ENCODE results near the gene TLR7. TPM values are rescaled to one million over a fixed set of nuclear protein-coding genes. Genes with fewer than 3 reads are reported as not detected.
A peak's percentile ranks its signal among the peaks of the same experiment; 100 is the strongest.

Gene TLR7
- polyA plus RNA-seq, 1 donor from 2014 or later = 26.1 TPM

DNA sequence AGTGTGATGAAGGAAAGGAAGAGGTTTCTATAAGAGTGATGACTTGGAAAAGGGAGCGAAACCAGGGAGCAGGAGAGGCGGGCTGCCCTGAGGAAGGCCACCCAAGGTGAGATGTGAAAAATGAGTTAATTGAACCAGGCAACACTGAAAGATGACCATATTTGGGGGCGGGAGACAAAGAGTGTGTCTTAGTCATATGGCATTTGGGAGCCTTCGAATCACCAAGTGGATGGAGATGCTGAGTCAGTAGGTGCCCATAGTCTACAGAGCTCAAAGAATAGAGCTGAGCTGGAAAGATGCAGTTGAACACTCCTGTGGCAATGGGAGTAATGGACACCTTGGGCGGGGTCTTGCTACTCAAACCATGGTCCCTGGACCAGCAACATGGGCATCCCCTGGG, 31.2 kb downstream of the TLR7 start:
- Mint-ChIP-seq H3K4me1 (peaks cover 11 to 17% (median 12%) of the 10 kb centered on the region in 3 donors), H3K9me3 (peaks cover 0 to 2% (median 0%) of the 10 kb centered on the region in 3 donors), H3K27ac (no peak overlapping the region), H3K36me3 (peaks cover 3% of the 10 kb centered on the region), H3K27me3 (peaks cover 5% of the 10 kb centered on the region), H3K4me3 (no peak overlapping the region)

DNA sequence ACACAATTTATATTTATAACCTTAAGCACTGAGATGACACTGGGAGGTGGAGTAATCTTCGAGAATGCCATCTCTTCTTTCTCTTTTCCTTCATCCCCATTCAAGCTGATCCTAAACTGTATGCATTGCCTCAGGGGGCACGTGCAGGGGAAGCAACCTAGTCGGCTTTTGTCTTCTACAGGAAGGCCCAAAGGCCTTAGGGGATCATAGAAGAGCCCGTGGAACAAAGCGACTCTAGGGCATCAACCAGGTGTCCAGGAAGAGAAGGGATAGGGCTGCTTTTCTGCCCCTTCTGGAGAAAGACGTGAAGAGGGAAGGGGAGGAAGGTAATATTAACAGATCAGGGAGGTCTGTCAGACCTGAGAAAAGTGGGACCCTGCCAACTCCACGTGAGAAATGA, 32.6 kb downstream of the TLR7 start:
- peaks cover 3% of the 10 kb centered on the region for H3K36me3 Mint-ChIP-seq
- no peak overlapping the region for H3K27ac Mint-ChIP-seq
- H3K4me1 Mint-ChIP-seq = peaks cover 1 to 4% (median 3%) of the 10 kb centered on the region in 3 donors
- H3K27me3 Mint-ChIP-seq = peaks cover 7% of the 10 kb centered on the region
- H3K4me3 Mint-ChIP-seq = no peak overlapping the region
- H3K9me3 Mint-ChIP-seq = peaks cover 0 to 2% (median 0%) of the 10 kb centered on the region in 3 donors

DNA sequence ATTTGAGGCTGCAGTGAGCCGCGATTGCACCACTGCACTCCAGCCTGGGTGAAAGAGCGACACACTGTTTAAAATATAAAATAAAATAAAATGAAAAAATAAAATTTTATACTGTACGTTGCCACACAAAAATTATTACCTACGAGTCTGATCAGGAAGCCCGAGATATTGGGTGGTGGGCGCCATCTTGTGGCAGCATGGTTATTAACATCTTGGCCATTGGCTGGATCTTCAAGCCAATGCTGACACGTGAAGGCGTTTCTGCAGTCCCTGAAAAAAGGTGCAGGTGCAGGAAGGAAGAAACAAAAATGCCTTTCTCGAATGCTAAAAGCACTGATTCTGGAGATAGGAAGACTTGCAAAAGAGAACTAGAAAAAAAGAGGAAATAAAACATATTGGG, 34.6 kb downstream of the TLR7 start:
- H3K9me3 Mint-ChIP-seq = peaks cover 0 to 2% (median 0%) of the 10 kb centered on the region in 3 donors
- H3K36me3 Mint-ChIP-seq = peaks cover 3% of the 10 kb centered on the region
- peak overlapping the region in 1 of 4 donors; percentile 4 for H3K4me3 Mint-ChIP-seq
- H3K27ac Mint-ChIP-seq = no peak overlapping the region
- H3K4me1 Mint-ChIP-seq = peaks cover 1 to 4% (median 2%) of the 10 kb centered on the region in 3 donors
- peaks cover 7% of the 10 kb centered on the region for H3K27me3 Mint-ChIP-seq

DNA sequence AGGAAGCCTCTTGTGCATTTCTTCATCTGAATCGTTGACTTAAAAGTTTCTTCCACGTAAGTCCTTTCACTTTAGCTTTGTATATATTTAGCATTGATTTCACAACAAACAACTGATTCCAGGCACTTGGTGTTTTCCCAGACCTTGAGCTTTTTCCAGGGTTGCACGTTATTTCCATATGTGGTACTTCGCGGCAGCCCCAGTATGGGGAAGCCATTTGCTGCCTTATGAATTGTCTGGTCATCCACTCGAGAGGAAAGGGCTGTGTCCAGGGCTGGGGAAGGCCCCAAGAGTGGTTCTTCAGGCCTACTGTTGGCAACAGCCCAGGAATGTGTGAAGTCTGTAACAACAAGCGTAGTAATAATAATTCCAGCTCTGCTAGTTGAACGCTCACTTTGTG, 36.8 kb downstream of the TLR7 start:
- Mint-ChIP-seq H3K27me3 (peaks cover 4% of the 10 kb centered on the region), H3K4me1 (peaks cover 0 to 4% (median 1%) of the 10 kb centered on the region in 3 donors), H3K27ac (no peak overlapping the region), H3K9me3 (no peaks in the 10 kb centered on the region), H3K4me3 (no peak overlapping the region), H3K36me3 (no peaks in the 10 kb centered on the region)

DNA sequence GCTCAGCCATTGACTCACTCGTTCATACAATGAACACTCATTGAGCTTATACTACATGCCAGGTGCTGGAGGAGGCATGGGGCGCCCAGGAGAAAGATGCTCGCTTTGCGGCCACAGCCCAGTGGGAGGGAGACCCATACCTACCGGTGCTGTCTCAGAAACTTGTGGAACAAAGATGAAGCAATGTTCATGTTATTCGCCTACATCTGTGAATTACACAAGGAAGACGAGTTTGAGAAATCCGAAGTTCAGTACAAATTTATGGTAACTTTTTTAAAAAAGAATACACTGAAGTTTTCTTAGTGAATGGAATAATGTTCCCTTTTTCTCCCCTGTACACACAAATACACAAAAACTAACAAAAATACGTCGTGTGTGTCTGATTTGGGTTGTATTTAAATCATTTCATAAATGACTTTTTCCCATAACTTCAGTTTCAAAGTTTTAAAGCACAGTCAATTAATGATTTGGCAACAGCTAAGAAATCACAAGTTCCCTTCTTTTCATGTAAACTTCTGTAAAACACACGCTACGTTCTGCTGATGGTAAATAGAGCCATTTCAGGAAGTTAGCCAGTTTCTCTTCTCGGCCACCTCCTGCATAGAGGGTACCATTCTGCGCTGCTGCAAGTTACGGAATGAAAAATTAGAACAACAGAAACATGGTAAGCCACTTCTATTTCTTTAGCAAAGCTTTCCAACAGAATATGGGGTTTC, 39.3 kb downstream of the TLR7 start, which contains the start of gene TLR8:
TLR8 (plus strand) TSS at position 575 of the 716 bp plus-strand sequence; CDS start at position 662, 87 bp downstream.
- Mint-ChIP-seq H3K4me1 (peaks cover 3 to 4% (median 4%) of the 10 kb centered on the region in 3 donors), H3K27me3 (peaks cover 5% of the 10 kb centered on the region), H3K4me3 (peak within 1 kb of the TSS in 1 of 4 donors; percentile 9), H3K9me3 (no peaks in the 10 kb centered on the region), H3K27ac (no peak within 1 kb of the TSS), H3K36me3 (no peaks in the 10 kb centered on the region)

DNA sequence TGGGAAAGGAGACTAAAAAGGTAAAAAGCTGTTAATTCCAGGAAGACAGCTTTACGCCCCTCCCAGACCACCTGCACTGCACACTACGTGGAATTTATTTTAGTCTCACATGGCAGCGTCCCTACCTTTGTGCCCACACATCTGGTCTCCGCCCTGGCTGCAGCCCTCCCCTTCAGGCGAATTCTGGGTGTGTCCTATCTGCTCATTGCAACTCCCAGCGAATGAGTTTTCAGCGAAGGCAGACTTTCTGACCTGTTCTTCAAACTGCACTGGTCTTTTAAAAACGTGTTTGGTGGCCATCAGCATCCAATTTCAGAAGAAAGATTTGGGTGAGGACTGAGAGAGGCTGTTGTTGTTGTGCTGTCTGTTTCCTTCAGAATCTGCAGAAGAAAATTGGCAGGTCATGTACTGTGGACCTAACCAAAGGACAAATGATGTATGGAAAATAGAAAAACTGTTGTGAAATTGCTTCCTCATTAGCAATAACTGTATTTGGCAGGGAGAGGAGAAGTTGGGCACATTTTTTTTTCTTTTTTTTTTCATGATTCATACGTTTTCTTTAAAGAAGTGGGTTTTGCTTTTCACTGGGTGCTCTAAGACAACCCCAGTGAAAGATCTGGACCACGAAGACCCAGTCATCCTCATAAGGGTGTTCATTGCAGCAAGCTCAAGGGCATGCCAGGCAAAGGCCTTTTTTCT, 43.7 kb downstream of the TLR7 start:
- Mint-ChIP-seq H3K27ac (no peak overlapping the region), H3K4me3 (peak overlapping the region in 1 of 4 donors; percentile 4), H3K27me3 (peaks cover 6% of the 10 kb centered on the region), H3K4me1 (peaks cover 0 to 3% (median 2%) of the 10 kb centered on the region in 3 donors), H3K9me3 (no peaks in the 10 kb centered on the region), H3K36me3 (no peaks in the 10 kb centered on the region)

DNA sequence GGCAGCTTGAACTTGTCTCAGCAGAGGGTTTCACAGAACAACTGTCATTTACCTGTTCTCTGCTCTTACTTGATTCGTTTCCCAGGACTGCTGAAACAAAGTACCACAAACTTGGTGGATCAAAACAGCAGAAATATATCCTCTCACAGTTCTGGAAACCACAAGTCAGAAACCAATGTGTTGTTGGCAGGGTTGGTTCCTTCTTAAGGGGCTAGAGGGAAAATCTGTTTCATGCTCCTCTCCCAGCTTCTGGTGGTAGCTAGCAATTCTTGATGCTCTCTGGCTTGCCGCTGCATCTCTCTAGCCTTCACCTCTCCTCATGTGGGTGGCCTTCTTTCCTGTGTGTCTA, 44.2 kb downstream of the TLR7 start:
- Mint-ChIP-seq H3K4me3 (no peak overlapping the region), H3K4me1 (peaks cover 0 to 3% (median 2%) of the 10 kb centered on the region in 3 donors), H3K36me3 (no peaks in the 10 kb centered on the region), H3K27ac (no peak overlapping the region), H3K27me3 (peaks cover 6% of the 10 kb centered on the region), H3K9me3 (no peaks in the 10 kb centered on the region)

DNA sequence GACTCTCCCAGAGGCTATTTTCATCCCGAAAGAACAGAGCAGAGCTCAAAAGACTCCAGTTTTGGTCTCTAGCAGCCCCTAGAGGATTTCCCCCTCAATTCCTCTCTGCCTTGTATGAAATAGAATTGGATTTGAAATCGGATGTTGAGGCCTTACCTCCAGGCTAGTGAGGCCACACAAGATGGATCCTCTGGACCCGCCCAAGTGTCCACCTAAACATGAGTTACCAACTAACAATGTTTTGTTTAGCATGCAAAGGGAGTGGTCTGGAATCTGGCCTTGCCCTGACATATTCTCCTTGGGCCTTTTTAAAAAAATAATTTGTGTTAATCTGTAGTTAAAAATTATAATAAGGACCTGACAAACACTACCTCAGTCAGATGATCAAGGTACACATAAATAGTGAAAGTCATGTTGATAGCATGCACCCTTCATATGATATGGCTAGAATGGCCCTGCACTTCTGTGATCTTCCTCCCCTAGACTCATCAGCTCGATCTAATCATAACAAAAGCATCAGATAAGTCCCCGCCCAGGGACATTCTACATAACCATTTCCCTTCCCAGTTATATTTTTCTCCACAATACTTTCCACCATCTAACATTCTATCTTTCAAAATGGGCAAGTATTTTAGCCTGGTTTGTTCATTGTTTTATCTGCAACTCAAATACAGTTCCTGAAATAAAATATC, 46.1 kb downstream of the TLR7 start:
- H3K27me3 Mint-ChIP-seq = peaks cover 6% of the 10 kb centered on the region
- H3K4me1 Mint-ChIP-seq = peaks cover 0 to 3% (median 2%) of the 10 kb centered on the region in 3 donors
- H3K9me3 Mint-ChIP-seq = no peaks in the 10 kb centered on the region
- H3K27ac Mint-ChIP-seq = no peak overlapping the region
- H3K4me3 Mint-ChIP-seq = no peak overlapping the region
- H3K36me3 Mint-ChIP-seq = no peaks in the 10 kb centered on the region

DNA sequence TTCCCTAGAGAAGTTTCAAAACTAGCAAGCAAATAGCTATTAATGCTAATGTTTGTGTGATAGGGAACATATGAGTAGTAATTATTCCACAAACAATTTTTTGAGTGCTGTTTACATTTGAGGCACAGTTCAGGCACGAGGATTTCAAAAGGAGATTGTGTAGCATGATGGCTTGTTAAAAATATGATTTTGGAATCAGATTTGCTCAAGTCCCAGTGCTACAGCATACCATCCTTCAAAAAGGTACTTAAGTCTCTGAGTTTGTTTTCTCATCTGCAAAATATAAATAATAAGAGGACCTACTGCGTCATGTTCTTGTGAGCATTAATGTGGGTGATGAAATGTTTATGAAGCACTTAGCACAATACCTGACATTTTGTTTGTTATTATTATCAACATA, 50.9 kb downstream of the TLR7 start:
- no peak overlapping the region for H3K27ac Mint-ChIP-seq
- H3K4me3 Mint-ChIP-seq = no peak overlapping the region
- peaks cover 13% of the 10 kb centered on the region for H3K27me3 Mint-ChIP-seq
- H3K4me1 Mint-ChIP-seq = no peaks in the 10 kb centered on the region
- peaks cover 0 to 3% (median 2%) of the 10 kb centered on the region in 3 donors for H3K9me3 Mint-ChIP-seq
- H3K36me3 Mint-ChIP-seq = no peaks in the 10 kb centered on the region

DNA sequence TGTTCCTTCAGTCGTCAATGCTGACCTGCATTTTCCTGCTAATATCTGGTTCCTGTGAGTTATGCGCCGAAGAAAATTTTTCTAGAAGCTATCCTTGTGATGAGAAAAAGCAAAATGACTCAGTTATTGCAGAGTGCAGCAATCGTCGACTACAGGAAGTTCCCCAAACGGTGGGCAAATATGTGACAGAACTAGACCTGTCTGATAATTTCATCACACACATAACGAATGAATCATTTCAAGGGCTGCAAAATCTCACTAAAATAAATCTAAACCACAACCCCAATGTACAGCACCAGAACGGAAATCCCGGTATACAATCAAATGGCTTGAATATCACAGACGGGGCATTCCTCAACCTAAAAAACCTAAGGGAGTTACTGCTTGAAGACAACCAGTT, 52.2 kb downstream of the TLR7 start:
- no peak overlapping the region for H3K27ac Mint-ChIP-seq
- no peaks in the 10 kb centered on the region for H3K36me3 Mint-ChIP-seq
- peaks cover 13% of the 10 kb centered on the region for H3K27me3 Mint-ChIP-seq
- peaks cover 0 to 3% (median 2%) of the 10 kb centered on the region in 3 donors for H3K9me3 Mint-ChIP-seq
- no peaks in the 10 kb centered on the region for H3K4me1 Mint-ChIP-seq
- no peak overlapping the region for H3K4me3 Mint-ChIP-seq

DNA sequence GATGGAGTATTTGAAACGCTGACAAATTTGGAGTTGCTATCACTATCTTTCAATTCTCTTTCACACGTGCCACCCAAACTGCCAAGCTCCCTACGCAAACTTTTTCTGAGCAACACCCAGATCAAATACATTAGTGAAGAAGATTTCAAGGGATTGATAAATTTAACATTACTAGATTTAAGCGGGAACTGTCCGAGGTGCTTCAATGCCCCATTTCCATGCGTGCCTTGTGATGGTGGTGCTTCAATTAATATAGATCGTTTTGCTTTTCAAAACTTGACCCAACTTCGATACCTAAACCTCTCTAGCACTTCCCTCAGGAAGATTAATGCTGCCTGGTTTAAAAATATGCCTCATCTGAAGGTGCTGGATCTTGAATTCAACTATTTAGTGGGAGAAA, 52.7 kb downstream of the TLR7 start:
- peaks cover 0 to 3% (median 2%) of the 10 kb centered on the region in 3 donors for H3K9me3 Mint-ChIP-seq
- H3K27ac Mint-ChIP-seq = no peak overlapping the region
- no peaks in the 10 kb centered on the region for H3K4me1 Mint-ChIP-seq
- no peaks in the 10 kb centered on the region for H3K36me3 Mint-ChIP-seq
- H3K27me3 Mint-ChIP-seq = peaks cover 15% of the 10 kb centered on the region
- no peak overlapping the region for H3K4me3 Mint-ChIP-seq

DNA sequence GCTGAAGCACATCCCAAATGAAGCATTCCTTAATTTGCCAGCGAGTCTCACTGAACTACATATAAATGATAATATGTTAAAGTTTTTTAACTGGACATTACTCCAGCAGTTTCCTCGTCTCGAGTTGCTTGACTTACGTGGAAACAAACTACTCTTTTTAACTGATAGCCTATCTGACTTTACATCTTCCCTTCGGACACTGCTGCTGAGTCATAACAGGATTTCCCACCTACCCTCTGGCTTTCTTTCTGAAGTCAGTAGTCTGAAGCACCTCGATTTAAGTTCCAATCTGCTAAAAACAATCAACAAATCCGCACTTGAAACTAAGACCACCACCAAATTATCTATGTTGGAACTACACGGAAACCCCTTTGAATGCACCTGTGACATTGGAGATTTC, 54.1 kb downstream of the TLR7 start:
- Mint-ChIP-seq H3K4me3 (no peak overlapping the region), H3K27ac (no peak overlapping the region), H3K9me3 (peaks cover 2 to 3% (median 3%) of the 10 kb centered on the region in 3 donors), H3K36me3 (no peaks in the 10 kb centered on the region), H3K4me1 (no peaks in the 10 kb centered on the region), H3K27me3 (peaks cover 18% of the 10 kb centered on the region)

DNA sequence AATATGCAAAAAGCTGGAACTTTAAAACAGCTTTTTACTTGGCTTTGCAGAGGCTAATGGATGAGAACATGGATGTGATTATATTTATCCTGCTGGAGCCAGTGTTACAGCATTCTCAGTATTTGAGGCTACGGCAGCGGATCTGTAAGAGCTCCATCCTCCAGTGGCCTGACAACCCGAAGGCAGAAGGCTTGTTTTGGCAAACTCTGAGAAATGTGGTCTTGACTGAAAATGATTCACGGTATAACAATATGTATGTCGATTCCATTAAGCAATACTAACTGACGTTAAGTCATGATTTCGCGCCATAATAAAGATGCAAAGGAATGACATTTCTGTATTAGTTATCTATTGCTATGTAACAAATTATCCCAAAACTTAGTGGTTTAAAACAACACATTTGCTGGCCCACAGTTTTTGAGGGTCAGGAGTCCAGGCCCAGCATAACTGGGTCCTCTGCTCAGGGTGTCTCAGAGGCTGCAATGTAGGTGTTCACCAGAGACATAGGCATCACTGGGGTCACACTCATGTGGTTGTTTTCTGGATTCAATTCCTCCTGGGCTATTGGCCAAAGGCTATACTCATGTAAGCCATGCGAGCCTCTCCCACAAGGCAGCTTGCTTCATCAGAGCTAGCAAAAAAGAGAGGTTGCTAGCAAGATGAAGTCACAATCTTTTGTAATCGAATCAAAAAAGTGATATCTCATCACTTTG, 55.2 kb downstream of the TLR7 start:
- Mint-ChIP-seq H3K4me1 (no peaks in the 10 kb centered on the region), H3K27me3 (peaks cover 18% of the 10 kb centered on the region), H3K27ac (no peak overlapping the region), H3K9me3 (peaks cover 2 to 5% (median 3%) of the 10 kb centered on the region in 3 donors), H3K4me3 (no peak overlapping the region), H3K36me3 (no peaks in the 10 kb centered on the region)

DNA sequence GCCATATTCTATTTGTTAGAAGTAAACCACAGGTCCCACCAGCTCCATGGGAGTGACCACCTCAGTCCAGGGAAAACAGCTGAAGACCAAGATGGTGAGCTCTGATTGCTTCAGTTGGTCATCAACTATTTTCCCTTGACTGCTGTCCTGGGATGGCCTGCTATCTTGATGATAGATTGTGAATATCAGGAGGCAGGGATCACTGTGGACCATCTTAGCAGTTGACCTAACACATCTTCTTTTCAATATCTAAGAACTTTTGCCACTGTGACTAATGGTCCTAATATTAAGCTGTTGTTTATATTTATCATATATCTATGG, 55.7 kb downstream of the TLR7 start:
- H3K36me3 Mint-ChIP-seq = no peaks in the 10 kb centered on the region
- peaks cover 2 to 5% (median 3%) of the 10 kb centered on the region in 3 donors for H3K9me3 Mint-ChIP-seq
- H3K27me3 Mint-ChIP-seq = peaks cover 18% of the 10 kb centered on the region
- no peak overlapping the region for H3K27ac Mint-ChIP-seq
- H3K4me1 Mint-ChIP-seq = no peaks in the 10 kb centered on the region
- H3K4me3 Mint-ChIP-seq = no peak overlapping the region

DNA sequence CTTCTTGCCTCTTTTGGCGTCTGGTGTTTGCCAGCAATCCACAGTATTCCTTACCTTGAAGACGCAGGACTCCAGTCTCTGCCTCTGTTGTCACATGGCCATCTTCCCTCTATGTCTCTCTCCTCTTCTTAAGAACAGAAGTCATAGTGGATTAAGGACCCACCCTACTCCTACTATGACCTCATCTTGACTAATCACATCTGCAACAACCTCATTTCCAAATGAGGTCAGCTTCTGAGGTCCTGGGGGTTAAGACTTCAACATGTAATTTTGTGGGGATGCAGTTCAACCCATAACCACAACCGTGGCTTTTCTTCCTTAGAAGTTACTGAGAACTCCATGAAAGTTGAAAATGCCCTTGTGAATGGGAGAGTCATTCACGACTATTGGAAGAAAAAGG, 62.8 kb downstream of the TLR7 start:
- Mint-ChIP-seq H3K4me1 (no peaks in the 10 kb centered on the region), H3K36me3 (peaks cover 1% of the 10 kb centered on the region), H3K9me3 (peaks cover 0 to 15% (median 2%) of the 10 kb centered on the region in 3 donors), H3K4me3 (no peak overlapping the region), H3K27ac (no peak overlapping the region), H3K27me3 (peaks cover 20% of the 10 kb centered on the region)

All from IgD-negative memory B cell (primary cell).